Natural killer cell (primary cell): ENCODE measurements around the gene TBC1D4. TPM values are rescaled to one million over a fixed set of nuclear protein-coding genes. Genes with fewer than 3 reads are reported as not detected.

ENCODE experiments used
- ATAC-seq, 3 donors: fragments of 150-1000 bp in 2 of 3; fragments of 200-7000 bp in 1 of 3; cut with Tn5 transposase; 1 replicate in 1 of 3; 2 replicates in 2 of 3; pipeline ENCODE4 v1.10.0; 2021; ENCODE audit warnings: mild to moderate bottlenecking in 2 of 3, moderate library complexity in 2 of 3
- DNase-seq, 2 donors: peaks; one replicate each; pipeline versions ENCODE4 v3.0.0 to v3.0.0-alpha.2; 2013 to 2021; ENCODE audit warnings: mixed read lengths in 1 of 2
- H3K27ac ChIP-seq: one replicate; pipeline ENCODE4 v1.5.1; 2013; ENCODE audit warnings: mild to moderate bottlenecking, low read length
- H3K27me3 ChIP-seq: one replicate; pipeline ENCODE4 v1.6.1; 2013; ENCODE audit warnings: low read length; ENCODE audit not compliant: control insufficient read depth, insufficient read depth
- H3K36me3 ChIP-seq: one replicate; pipeline ENCODE4 v1.6.1; 2013; ENCODE audit warnings: low read length; ENCODE audit not compliant: control insufficient read depth, insufficient read depth
- H3K4me1 ChIP-seq: one replicate; pipeline ENCODE4 v1.6.1; 2013; ENCODE audit warnings: low read length; ENCODE audit not compliant: control insufficient read depth, insufficient read depth
- H3K4me3 ChIP-seq: one replicate; pipeline ENCODE4 v1.5.1; 2013; ENCODE audit warnings: low read length
- H3K9me3 ChIP-seq: one replicate; pipeline ENCODE4 v1.6.1; 2013; ENCODE audit warnings: low read length; ENCODE audit not compliant: control insufficient read depth, insufficient read depth
- H3K27ac Mint-ChIP-seq, 2 donors: one replicate each; pipeline ENCODE4 v1.8.0; 2022; ENCODE audit warnings: mild to moderate bottlenecking in 2 of 2, mixed read lengths in 2 of 2, moderate library complexity in 1 of 2
- H3K27me3 Mint-ChIP-seq, 2 donors: one replicate each; pipeline ENCODE4 v1.8.0; 2022; ENCODE audit warnings: low read depth in 2 of 2, mixed read lengths in 2 of 2
- H3K36me3 Mint-ChIP-seq: one replicate; pipeline ENCODE4 v1.8.0; 2022; ENCODE audit warnings: mixed read lengths
- H3K4me1 Mint-ChIP-seq, 2 donors: one replicate each; pipeline ENCODE4 v1.8.0; 2022; ENCODE audit warnings: mixed read lengths in 2 of 2
- H3K4me3 Mint-ChIP-seq: one replicate; pipeline ENCODE4 v1.8.0; 2022; ENCODE audit warnings: mild to moderate bottlenecking, moderate library complexity, mixed read lengths
- H3K9me3 Mint-ChIP-seq, 2 donors: one replicate each; pipeline ENCODE4 v1.8.0; 2022; ENCODE audit warnings: mixed read lengths in 2 of 2
- WGBS: methylation state at CpG from one replicate; pipeline ENCODE4 v1.1.7; 2013; ENCODE audit warnings: missing lambda C conversion rate; ENCODE audit not compliant: insufficient coverage; 5-methylcytosine and 5-hydroxymethylcytosine counted together
- intact Hi-C: fragments of 100-400 bp; cut with micrococcal nuclease; formaldehyde crosslinking; loops from one replicate; pipeline ENCODE4 v1.14.2; 2022
- total RNA-seq, 4 donors: library from RNA; stranded (reverse); fragments of 120-200 nt in 1 of 4; gene quantifications; one replicate each; pipeline versions ENCODE4 v1.2.3 to v1.2.4, GENCODE V29; 2013 to 2022
- TF ChIP-seq, protein P1 (sequence below): fragments of 200-600 bp; IDR thresholded peaks from one replicate; pipeline ENCODE4 v1.8.0; 2022; ENCODE audit warnings: antibody characterized with exemption

The TBC1D4 gene
- total RNA-seq, 3 donors from 2014 or later (not counting 1 experiment from before 2014, with no cell fraction given) = 0.54 to 5.1 (median 3.7) TPM

DNA sequence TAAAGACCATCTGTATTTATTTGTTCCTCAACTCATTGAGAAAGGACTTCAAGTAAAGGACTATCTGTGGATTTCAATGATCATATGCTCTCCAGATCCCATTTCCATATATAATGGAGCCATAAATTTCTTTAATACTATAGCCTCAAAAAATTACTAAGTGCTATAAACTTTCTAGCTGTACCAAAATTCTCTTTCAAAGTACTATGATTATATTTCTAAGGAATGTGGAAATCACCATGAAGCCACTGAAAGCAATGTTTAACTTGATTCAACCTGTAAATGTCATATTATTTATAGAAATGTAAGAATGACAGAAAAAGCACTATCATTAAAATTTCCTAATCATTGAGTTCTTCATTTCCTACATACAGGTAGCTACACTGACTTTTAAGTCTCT, 20.7 kb downstream of the TBC1D4 start:
- no peak overlapping the region for H3K4me3 Mint-ChIP-seq

GRCh38 chr13:75460644-75461043, 21.3 kb downstream of the TBC1D4 start:
- Mint-ChIP-seq H3K36me3 (no peaks in the 10 kb centered on the region), H3K9me3 (no peaks in the 10 kb centered on the region), H3K27me3 (no peaks in the 10 kb centered on the region), H3K4me1 (no peaks in the 10 kb centered on the region), H3K27ac (no peak overlapping the region), H3K4me3 (no peak overlapping the region)
- 59% methylated on average over 5 of the region's 5 CpGs for WGBS
- Histone ChIP-seq H3K36me3 (no peaks in the 10 kb centered on the region), H3K27ac (no peak overlapping the region), H3K9me3 (no peaks in the 10 kb centered on the region), H3K27me3 (no peaks in the 10 kb centered on the region), H3K4me1 (no peaks in the 10 kb centered on the region), H3K4me3 (no peak overlapping the region)
- TF ChIP-seq, protein P1, sequence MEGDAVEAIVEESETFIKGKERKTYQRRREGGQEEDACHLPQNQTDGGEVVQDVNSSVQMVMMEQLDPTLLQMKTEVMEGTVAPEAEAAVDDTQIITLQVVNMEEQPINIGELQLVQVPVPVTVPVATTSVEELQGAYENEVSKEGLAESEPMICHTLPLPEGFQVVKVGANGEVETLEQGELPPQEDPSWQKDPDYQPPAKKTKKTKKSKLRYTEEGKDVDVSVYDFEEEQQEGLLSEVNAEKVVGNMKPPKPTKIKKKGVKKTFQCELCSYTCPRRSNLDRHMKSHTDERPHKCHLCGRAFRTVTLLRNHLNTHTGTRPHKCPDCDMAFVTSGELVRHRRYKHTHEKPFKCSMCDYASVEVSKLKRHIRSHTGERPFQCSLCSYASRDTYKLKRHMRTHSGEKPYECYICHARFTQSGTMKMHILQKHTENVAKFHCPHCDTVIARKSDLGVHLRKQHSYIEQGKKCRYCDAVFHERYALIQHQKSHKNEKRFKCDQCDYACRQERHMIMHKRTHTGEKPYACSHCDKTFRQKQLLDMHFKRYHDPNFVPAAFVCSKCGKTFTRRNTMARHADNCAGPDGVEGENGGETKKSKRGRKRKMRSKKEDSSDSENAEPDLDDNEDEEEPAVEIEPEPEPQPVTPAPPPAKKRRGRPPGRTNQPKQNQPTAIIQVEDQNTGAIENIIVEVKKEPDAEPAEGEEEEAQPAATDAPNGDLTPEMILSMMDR = no peak
- intact Hi-C loops = no loop called here
- no peak for DNase-seq
- no peak for ATAC-seq

More for the DNA sequence above, 20.7 kb downstream of the TBC1D4 start:
- Histone ChIP-seq H3K4me1 (no peaks in the 10 kb centered on the region), H3K4me3 (no peak overlapping the region), H3K9me3 (no peaks in the 10 kb centered on the region), H3K36me3 (no peaks in the 10 kb centered on the region), H3K27me3 (no peaks in the 10 kb centered on the region), H3K27ac (no peak overlapping the region)
- Mint-ChIP-seq H3K9me3 (no peaks in the 10 kb centered on the region), H3K4me1 (no peaks in the 10 kb centered on the region), H3K27ac (no peak overlapping the region), H3K36me3 (no peaks in the 10 kb centered on the region), H3K27me3 (no peaks in the 10 kb centered on the region)
- DNase-seq (no peak), ATAC-seq (no peak)
- intact Hi-C loops = no loop called here
- TF ChIP-seq, protein P1 = no peak

DNA sequence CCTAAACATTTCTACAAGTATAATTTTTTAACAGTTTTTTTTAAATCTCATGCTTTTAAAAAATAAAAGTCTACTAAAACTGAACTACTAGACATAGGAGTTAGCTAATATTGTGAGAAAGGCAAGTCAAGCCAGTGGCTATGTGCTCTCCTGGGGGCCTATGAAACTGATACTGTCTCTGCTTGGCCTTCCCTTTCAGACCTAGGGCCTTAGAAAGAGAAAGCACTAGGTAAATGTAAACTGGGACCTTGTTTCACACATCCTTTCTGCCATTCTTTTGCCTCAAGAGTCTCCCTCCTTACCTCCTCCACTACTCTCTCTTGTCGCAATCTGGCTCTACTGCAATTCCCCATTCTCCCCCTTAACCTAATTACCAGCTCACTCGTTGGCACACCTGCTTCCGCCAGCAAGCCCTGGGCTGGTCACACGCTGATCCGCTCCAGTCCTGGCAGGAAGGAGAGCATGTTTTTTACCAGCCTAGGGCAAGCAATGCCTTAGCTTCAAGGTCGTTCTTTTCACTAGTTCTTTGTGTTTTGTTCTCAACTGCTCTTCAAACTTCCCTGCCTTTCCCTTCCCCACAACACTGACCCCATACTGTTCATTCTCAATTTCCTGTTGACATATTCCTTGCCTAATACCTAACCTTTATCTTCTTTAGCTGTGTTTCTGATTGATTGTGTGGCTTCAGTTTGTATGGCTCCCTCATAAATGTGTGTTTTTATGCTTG, 23.1 kb downstream of the TBC1D4 start:
- Mint-ChIP-seq H3K9me3 (no peaks in the 10 kb centered on the region), H3K4me3 (no peak overlapping the region), H3K36me3 (no peaks in the 10 kb centered on the region), H3K27me3 (no peaks in the 10 kb centered on the region), H3K4me1 (no peaks in the 10 kb centered on the region), H3K27ac (no peak overlapping the region)
- WGBS = 87% methylated on average over 6 of the region's 6 CpGs
- DNase-seq (no peak), ATAC-seq (no peak)
- H3K27ac ChIP-seq = no peak overlapping the region
- H3K4me1 ChIP-seq = no peaks in the 10 kb centered on the region
- H3K9me3 ChIP-seq = no peaks in the 10 kb centered on the region
- intact Hi-C loops = no loop called here
- H3K4me3 ChIP-seq = no peak overlapping the region
- H3K27me3 ChIP-seq = no peaks in the 10 kb centered on the region
- no peaks in the 10 kb centered on the region for H3K36me3 ChIP-seq
- TF ChIP-seq, protein P1 = no peak

DNA sequence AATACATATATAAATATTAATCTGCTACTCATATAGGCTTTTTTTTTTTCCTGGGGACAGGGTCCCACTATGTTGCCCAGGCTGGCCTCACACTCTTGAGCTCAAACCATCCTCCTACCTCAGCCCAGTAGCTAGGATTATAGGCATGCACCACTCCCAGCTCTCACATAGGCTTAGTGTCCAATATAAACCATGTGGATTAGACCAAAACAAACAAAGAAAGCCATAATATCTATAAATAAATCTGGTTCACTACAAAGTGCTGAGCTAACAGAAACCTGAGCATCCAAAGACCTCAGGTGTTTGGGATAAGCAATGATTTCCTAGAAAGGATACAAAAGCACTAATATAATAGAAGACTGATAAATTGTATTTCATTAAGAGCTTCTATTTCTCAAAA, 26.0 kb downstream of the TBC1D4 start:
- Histone ChIP-seq H3K27me3 (no peaks in the 10 kb centered on the region), H3K9me3 (no peaks in the 10 kb centered on the region), H3K27ac (no peak overlapping the region), H3K36me3 (no peaks in the 10 kb centered on the region), H3K4me1 (no peaks in the 10 kb centered on the region), H3K4me3 (no peak overlapping the region)
- Mint-ChIP-seq H3K36me3 (no peaks in the 10 kb centered on the region), H3K27ac (no peak overlapping the region), H3K4me3 (no peak overlapping the region), H3K9me3 (no peaks in the 10 kb centered on the region), H3K4me1 (no peaks in the 10 kb centered on the region), H3K27me3 (peaks cover 0 to 3% of the 10 kb centered on the region in 2 donors)
- TF ChIP-seq, protein P1 = no peak
- intact Hi-C loops = no loop called here
- DNase-seq (no peak), ATAC-seq (no peak)
